A549 (cell line): ENCODE data around the gene RAPGEF3.

Experiments
- EP300 ChIP-seq, 2 experiments: fragments of >200 bp; sonication (Bioruptor Twin); formaldehyde crosslinking; IDR thresholded peaks; 2 replicates in 1 of 2; 3 replicates in 1 of 2; pipeline ENCODE4 v1.6.1; 2016 to 2017
- ESRRA ChIP-seq: fragments of 150-350 bp; IDR thresholded peaks from 2 replicates; pipeline ENCODE4 v1.6.1; 2014; ENCODE audit warnings: mild to moderate bottlenecking, low read length, borderline replicate concordance
- MAFK ChIP-seq: fragments of 450-650 bp; IDR thresholded peaks from 2 replicates; pipeline ENCODE4 v1.6.1; 2014; ENCODE audit not compliant: partially characterized antibody
- POLR2A ChIP-seq: IDR thresholded peaks from 2 replicates; pipeline ENCODE4 v1.6.1; 2012; ENCODE audit warnings: mild to moderate bottlenecking, low read length
- POLR2AphosphoS2 ChIP-seq: conservative IDR thresholded peaks from 2 replicates; pipeline ENCODE4 v1.6.1; 2012; ENCODE audit warnings: low read length, improper control_type of control experiment, inconsistent platforms
- RCOR1 ChIP-seq: fragments of 150-350 bp; IDR thresholded peaks from 2 replicates; pipeline ENCODE4 v1.6.1; 2014; ENCODE audit warnings: antibody characterized with exemption, low read length, low read depth
- RFX5 ChIP-seq: fragments of 450-650 bp; IDR thresholded peaks from 2 replicates; pipeline ENCODE4 v1.7.1; 2014; ENCODE audit warnings: antibody characterized with exemption, mild to moderate bottlenecking, moderate library complexity
- TF ChIP-seq, protein P1 (sequence below): fragments of >200 bp; sonication (Bioruptor Twin); formaldehyde crosslinking; IDR thresholded peaks from 3 replicates; pipeline ENCODE4 v1.5.1; 2016
- TF ChIP-seq, protein P2 (sequence below): fragments of 450-650 bp; IDR thresholded peaks from 2 replicates; pipeline ENCODE4 v1.6.1; 2014; ENCODE audit warnings: antibody characterized with exemption
- TF ChIP-seq, protein P3 (sequence below): IDR thresholded peaks from 2 replicates; pipeline ENCODE4 v1.6.1; 2012

DNA sequence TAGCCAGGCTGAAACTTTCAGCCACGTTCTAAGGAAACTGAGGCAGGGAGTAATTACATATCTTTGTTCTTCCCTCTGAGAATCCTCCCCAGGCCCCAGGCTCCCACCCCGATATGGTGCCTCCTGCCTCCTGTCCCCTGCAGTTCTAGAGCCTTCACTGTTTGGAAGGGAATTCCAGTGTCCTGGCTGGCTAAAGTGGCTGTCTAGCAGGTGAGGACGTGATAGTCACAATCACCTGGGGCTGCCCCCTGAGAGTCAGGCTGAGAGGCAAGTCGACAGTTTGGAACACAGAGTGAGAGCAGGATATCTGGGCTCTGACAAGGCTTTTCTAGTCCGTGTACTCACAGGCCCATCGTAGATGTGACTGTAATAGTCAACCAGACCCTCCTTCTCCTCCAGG, 46.5 kb downstream of the RAPGEF3 start:
- no peak for TF ChIP-seq RCOR1
- TF ChIP-seq, protein P1, sequence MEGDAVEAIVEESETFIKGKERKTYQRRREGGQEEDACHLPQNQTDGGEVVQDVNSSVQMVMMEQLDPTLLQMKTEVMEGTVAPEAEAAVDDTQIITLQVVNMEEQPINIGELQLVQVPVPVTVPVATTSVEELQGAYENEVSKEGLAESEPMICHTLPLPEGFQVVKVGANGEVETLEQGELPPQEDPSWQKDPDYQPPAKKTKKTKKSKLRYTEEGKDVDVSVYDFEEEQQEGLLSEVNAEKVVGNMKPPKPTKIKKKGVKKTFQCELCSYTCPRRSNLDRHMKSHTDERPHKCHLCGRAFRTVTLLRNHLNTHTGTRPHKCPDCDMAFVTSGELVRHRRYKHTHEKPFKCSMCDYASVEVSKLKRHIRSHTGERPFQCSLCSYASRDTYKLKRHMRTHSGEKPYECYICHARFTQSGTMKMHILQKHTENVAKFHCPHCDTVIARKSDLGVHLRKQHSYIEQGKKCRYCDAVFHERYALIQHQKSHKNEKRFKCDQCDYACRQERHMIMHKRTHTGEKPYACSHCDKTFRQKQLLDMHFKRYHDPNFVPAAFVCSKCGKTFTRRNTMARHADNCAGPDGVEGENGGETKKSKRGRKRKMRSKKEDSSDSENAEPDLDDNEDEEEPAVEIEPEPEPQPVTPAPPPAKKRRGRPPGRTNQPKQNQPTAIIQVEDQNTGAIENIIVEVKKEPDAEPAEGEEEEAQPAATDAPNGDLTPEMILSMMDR = no peak
- no peak for TF ChIP-seq EP300 (IDR thresholded peaks at IDR 0.05)
- no peak for TF ChIP-seq RFX5
- TF ChIP-seq, protein P2, sequence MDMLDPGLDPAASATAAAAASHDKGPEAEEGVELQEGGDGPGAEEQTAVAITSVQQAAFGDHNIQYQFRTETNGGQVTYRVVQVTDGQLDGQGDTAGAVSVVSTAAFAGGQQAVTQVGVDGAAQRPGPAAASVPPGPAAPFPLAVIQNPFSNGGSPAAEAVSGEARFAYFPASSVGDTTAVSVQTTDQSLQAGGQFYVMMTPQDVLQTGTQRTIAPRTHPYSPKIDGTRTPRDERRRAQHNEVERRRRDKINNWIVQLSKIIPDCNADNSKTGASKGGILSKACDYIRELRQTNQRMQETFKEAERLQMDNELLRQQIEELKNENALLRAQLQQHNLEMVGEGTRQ = no peak
- no peak for TF ChIP-seq POLR2A
- TF ChIP-seq, protein P3, sequence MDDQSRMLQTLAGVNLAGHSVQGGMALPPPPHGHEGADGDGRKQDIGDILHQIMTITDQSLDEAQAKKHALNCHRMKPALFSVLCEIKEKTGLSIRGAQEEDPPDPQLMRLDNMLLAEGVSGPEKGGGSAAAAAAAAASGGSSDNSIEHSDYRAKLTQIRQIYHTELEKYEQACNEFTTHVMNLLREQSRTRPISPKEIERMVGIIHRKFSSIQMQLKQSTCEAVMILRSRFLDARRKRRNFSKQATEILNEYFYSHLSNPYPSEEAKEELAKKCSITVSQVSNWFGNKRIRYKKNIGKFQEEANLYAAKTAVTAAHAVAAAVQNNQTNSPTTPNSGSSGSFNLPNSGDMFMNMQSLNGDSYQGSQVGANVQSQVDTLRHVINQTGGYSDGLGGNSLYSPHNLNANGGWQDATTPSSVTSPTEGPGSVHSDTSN = no peak
- no peak for TF ChIP-seq ESRRA
- no peak for TF ChIP-seq MAFK
- no peak for TF ChIP-seq POLR2AphosphoS2
